ENCODE measurements around the gene A2ML1.
"Not testable (repeated sequence)": the region's sequence is repeated elsewhere in the genome, so short reads cannot be mapped to it uniquely, and the experiment has no call there.

The A2ML1 gene

GRCh38 chr12:8817856-8818255 is 4.6 kb upstream of the A2ML1 start:
- DNase-seq (ENCODE audit: low read depth), result no peak

DNA sequence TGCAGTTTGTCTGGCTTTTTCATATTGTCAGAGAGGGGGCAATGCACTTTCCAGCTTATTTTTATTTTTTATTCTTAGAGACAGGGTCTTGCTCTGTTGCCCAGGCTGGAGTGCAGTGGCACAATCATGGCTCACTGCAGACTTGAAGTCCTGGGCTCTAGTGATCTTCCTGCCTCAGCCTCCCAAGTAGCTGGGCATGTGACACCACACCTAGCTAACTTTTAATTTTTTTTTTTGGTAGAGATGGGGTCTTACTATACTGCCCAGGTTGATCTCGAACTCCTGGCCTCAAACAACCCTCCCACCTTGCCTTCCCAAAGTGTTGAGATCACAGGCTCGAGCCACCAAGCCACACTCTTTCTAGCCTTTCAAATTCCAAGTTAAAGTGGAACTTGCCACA is 3.9 kb upstream of the A2ML1 start:
- DNase-seq (ENCODE audit: low read depth), result no peak

DNA sequence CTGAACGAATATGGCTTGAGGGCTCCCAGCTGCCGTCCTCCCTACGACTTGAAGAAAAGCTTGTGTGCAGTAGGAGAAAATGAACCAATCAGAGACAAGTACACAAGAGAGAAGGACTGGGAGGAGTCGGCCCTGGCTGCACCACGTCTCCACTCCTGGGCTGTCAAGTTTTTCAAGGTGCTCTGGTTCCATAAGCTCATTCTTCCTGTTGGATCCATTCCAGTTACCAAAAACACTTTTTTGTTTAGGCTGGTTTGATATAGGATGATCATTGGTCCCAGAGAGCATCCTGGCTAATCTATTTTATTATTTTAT is 2.8 kb upstream of the A2ML1 start:
- DNase-seq (ENCODE audit: low read depth), result no peak

- DNase-seq (ENCODE audit: low read depth), result not testable (repeated sequence)
Observed at GRCh38 chr12:8820676-8821407, 1.6 kb upstream of the A2ML1 start.

DNA sequence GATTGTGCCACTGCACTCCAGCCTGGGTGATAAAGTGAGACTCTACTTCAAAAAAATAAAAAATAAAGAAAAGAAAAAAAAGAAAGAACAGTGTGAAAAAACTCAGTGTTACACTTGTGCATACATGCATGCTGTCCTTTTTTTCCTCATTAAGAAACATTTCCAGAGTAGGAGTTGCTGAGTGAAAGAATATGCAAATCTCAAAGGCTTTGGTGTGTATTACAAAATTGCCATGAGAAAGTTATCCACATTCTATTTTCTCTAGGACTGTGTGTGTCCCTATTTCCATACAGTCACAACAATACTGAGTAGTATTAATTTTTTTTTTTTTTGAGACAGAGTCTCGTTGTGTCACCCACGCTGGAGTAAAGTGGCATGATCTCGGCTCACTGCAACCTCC is 830 bp upstream of the A2ML1 start:
- no peak for DNase-seq (ENCODE audit: low read depth)

GRCh38 chr12:8823565-8824300 is 1.3 kb downstream of the A2ML1 start:
- no peak for DNase-seq (ENCODE audit: low read depth)

DNA sequence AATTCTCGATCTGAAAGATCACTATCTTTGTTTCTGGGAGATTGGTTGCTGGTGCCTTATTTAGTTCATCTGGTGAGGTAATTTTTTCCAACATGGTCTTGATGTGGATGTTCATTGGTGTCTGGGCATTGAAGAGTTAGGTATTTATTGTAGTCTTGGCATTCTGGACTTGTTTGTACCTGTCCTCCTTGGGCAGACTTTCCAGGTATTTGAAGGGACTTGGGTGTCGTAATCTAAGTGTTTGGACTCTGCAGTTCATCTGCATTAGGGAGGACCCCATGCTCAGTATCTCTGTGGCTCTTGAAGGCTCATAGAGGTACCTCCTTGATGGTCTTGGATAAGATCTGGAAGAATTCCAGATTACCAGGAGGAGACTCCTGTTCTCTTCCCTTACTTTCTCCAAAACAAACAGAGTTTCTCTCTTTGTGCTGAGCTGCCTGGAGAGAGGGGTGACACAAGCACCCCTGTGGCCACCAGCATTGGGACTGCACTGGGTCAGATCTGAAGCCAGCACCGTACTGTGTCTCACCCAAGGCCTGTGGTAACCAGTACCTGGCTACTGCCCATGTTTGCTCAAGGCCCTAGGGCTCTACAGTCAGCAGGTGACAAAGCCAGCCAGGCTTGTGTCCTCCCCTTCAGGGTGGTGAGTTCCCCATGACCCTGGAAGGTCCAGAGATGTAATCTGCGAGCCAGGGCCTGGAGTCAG is 5.3 kb downstream of the A2ML1 start:
- DNase-seq (ENCODE audit: low read depth), result no peak

DNA sequence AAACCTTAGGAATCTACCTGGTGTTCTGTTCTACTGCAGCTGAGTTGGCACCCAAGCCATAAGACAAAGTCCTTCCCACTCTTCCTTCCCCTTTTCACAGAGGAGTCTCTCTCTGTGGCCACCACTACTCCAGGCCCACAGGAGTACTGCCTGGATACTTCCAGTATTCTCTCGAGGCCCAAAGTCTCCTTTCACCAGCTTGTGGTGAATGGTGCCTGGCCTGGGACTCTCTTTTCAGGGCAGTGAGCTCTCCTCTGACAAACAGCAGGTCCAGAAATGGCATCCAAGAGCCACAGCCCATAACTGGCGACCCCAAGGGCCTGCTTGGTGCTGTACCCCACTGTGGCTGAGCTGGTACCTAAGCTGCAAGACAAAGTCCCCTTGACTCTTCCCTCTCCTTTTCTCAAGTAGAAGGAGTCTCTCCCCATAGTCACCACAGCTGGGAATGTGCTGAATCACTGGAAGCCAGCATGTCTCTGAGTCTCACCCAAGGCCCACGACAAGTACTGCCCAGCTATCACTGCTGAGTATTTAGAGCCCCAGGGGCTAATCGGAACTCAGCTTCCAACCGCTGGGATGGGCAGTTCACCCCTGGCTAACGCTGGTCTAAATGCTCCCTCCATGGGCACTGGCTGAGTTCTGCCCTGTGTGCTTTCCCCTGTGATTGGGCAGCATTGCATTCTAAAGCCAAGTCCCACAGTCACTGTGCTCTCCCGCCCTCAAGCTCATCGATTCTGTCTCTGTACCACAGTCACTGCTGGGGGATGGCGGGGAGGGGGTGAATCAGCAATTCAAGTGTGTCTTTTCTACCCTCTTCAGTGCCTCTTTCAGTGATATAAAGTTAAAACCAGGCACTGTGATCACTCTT is 6.1 kb downstream of the A2ML1 start:
- DNase-seq (ENCODE audit: low read depth), result no peak

- no peak for DNase-seq (ENCODE audit: low read depth)
Observed at GRCh38 chr12:8829125-8829518, 6.7 kb downstream of the A2ML1 start.

DNA sequence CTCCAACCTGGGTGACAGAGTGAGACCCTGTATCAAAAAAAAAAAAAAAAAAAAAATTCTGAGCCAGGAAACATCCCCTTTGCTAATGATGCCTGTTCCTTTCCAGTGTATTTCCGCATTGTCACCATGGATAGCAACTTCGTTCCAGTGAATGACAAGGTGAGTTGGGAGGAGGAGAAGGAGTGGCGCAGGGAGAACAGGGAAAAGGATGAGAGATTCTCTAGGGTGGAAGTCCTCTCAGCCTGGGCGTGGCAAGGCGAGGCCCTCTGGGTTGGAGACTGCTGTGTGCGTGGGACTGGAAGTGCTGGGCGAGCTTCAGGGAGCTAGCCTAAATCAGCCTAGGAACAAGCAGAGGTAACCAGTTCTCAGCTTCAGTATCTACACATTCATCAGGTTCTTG is 7.2 kb downstream of the A2ML1 start:
- no peak for DNase-seq (ENCODE audit: low read depth)

DNA sequence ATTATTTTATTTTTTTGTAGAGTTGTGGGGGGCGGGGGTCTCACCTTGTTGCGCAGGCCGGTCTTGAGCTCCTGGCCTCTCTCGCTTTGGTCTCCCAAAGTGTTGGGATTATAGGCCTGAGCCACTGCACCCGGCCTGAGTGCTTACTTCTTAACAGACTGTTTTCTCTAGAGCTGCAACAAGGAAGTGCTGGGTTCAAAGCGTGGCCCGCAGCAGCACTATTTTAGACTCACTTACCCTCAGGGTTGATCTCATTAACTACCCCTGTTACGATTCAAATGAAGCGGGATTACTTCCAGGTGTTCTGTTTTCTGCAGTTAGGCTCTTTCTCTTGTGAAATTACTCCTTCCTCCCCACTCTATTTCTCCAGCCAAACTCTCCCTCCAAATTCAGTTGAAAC is 8.7 kb downstream of the A2ML1 start:
- DNase-seq (ENCODE audit: low read depth), result no peak

GRCh38 chr12:8832500-8832899 is 10.1 kb downstream of the A2ML1 start:
- DNase-seq (ENCODE audit: low read depth), result no peak

DNA sequence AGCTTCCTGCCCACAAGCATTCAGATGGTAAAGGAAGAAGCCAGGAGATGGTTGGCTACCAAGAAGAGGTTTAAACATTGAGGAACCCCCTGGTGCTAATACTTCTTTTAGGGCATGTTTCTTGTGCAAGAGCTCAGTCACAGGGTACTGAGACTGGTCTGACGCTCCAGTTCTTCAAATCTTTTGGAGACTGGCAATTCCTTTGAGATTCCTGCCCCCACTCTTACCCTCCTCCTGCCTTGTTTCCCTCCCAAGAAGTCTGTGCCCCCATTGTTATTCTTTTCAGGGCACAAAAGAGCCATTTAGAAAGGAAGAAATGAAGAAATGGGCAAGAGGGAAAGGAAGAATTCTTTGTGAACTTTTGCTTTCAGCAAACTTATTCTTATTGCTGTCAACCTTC is 11.8 kb downstream of the A2ML1 start:
- DNase-seq (ENCODE audit: low read depth), result no peak

DNA sequence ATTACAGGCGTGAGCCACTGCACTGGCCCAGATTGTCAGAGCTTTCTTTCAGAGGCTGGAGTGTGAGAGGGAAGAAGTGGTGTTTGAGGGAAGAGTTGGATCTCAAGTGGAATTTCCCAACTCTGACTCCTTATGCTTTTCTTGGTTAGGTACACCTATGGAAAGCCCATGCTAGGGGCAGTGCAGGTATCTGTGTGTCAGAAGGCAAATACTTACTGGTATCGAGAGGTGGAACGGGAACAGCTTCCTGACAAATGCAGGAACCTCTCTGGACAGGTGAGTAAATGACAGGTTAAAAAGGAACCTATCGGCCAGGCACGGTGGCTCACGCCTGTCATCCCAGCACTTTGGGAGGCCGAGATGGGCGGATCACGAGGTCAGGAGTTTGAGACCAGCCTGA is 14.9 kb downstream of the A2ML1 start:
- DNase-seq (ENCODE audit: low read depth), result no peak

DNA sequence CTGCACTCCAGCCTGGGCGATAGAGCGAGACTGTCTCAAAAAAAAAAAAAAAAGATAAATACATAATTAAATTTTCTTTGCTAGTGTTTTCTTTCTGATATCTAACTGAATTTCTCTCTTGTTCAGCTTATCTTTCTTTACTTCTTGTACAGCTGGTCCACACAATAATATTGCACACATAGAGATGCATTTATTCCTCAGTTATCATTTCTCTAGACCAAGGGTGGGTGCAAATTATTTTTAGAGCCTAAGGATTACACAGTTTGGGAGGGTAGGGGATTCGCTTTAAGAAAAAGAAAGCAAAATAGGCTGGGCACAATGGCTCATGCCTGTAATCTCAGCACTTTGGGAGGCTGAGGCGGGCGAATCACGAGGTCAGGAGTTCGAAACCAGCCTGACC is 17.9 kb downstream of the A2ML1 start:
- no peak for DNase-seq (ENCODE audit: low read depth)

DNA sequence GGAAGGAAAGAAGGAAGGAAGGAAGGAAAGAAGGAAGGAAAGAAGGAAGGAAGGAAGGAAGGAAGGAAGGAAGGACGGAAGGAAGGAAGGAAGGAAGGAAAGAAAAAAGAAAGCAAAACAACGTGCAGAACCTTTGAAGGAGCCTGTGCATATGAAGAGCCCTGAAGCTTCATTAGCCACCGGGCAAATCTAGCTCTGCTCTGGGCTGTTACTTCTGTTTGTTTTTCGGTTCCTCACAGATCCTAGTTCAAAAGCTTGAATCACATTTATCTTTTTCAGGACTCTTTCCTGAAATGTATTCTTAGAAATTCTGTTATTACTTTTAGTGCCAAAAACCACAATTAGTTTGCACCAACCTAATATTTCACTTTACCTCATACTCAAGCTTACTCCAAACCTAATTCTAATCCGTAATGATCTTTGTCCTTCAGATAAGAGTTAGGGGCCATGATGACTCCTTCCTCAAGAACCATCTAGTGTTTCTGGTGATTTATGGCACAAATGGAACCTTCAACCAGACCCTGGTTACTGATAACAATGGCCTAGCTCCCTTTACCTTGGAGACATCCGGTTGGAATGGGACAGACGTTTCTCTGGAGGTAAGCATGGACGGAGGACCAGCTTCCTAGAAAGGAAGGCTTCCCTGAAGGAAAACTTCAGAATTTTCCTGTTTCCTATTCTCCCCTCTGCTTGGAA is 18.7 kb downstream of the A2ML1 start:
- DNase-seq (ENCODE audit: low read depth), result no peak

DNA sequence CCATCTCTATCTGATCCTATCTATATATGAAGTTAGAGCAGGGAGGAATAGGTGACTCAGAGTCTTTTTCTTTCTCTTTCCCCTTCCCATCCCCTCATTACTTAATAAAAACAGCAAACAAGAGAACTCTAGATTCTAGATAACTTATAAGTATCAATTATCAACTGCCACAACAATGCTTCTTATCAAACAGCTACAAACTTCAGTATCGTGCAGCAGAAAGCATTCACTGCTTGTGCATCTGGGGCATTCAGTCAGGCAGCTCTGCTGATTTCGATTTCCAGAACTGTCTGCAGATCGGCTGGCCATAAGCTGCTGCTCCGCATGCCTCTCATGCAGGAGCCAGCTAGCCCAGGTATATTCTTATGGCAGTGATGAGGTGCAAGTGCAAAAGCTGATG is 19.4 kb downstream of the A2ML1 start:
- no peak for DNase-seq (ENCODE audit: low read depth)

DNA sequence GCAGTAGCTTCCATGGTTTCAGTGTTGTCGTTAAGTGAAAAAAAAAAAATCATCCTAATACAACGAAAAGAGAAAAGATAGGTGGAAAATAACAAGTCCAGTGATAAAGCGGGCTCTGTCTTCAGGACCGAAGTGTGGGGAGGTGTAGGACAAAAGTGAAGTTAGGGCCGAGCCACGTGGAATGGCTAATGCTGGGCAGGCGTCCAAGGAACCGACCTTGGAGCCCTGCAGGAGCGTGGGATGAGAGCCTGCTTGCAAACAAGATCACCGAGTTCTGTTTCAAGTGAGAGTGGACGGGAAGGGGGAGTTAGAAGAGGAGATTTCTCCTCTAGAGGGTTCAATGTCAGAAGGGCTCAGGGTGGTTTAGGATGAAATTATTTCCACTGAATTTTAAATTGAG is 22.2 kb downstream of the A2ML1 start:
- DNase-seq (ENCODE audit: low read depth), result no peak

- no peak for DNase-seq (ENCODE audit: low read depth)
Observed at GRCh38 chr12:8846305-8846704, 23.9 kb downstream of the A2ML1 start.

GRCh38 chr12:8847435-8847834 is 25.0 kb downstream of the A2ML1 start:
- no peak for DNase-seq (ENCODE audit: low read depth)

GRCh38 chr12:8849876-8850275 is 27.5 kb downstream of the A2ML1 start:
- DNase-seq (ENCODE audit: low read depth), result no peak

GRCh38 chr12:8852119-8852518 is 29.7 kb downstream of the A2ML1 start:
- DNase-seq (ENCODE audit: low read depth), result no peak

All from stimulated activated CD8-positive, alpha-beta memory T cell treated with anti-CD3 and anti-CD28 coated beads, Interleukin-7, amount 100 ng/mL, for 24 hours (primary cell).